ENCODE data around the gene ANKRD53.

GRCh38 chr2:71003966-71004755 is 25.7 kb downstream of the ANKRD53 start:
- TF ChIP-seq CTCF (IDR thresholded peaks at IDR 0.05; ENCODE audit: low read depth, low read length, poor library complexity, severe bottlenecking) (no peak), EZH2phosphoT487 (IDR thresholded peaks at IDR 0.05; ENCODE audit: borderline replicate concordance, low read length) (no peak)

Measured in DOHH2 (cell line).